K562 (cell line): Measurements from ENCODE around the gene LSM14B. TPM values are rescaled to one million over a fixed set of nuclear protein-coding genes. Genes with fewer than 3 reads are reported as not detected.
A peak's percentile ranks its signal among the peaks of the same experiment; 100 is the strongest.

Experiments
- ATAC-seq: fragments of 200-7000 bp; cut with Tn5 transposase; 3 replicates; pipeline ENCODE4 v1.9.1; 2020; ENCODE audit warnings: moderate library complexity
- BruUV-seq: library from RNA; stranded (reverse); fragments of 400-500 nt; replicated peaks from 2 replicates; lab custom pipeline; 2021; lab: Mats Ljungman, UMichigan
- CTCF ChIA-PET: fragments of 300-600 bp; formaldehyde crosslinking; extraction: SDS; loops from one replicate; lab custom pipeline; 2021; ENCODE audit warnings: low intra/inter-chr PET ratio; lab: Yijun Ruan, JAX
- POLR2A ChIA-PET: fragments of 300-600, 350-650 bp; sonication (Branson Sonifier 250); formaldehyde crosslinking; extraction: SDS; loops from one replicate; lab custom pipeline; 2021; ENCODE audit warnings: antibody characterized with exemption, inconsistent platforms; lab: Yijun Ruan, JAX
- DNase-seq, 4 experiments: peaks; one replicate each; pipeline versions ENCODE4 v3.0.0 to v3.0.0-alpha.2; 2011 to 2018; ENCODE audit warnings: low spot score in 3 of 4, mixed read lengths in 3 of 4; ENCODE audit errors: extremely low read depth in 1 of 4
- FAIRE-seq: peaks from 2 replicates; lab custom pipeline; 2011; peaks lifted over from hg19 to GRCh38; lab: Jason Lieb, UNC
- H2AFZ ChIP-seq: 2 replicates; pipeline ENCODE4 v1.6.0; 2011; ENCODE audit warnings: low read depth, low read length, control low read depth, inconsistent platforms
- H3K27ac ChIP-seq: fragments of 200-600 bp; 3 replicates; pipeline ENCODE4 v1.8.0; 2011; ENCODE audit warnings: low read depth, mild to moderate bottlenecking, control low read depth, inconsistent platforms, low read length, moderate library complexity, mixed read lengths; ENCODE audit errors: extremely low read depth
- H3K27me3 ChIP-seq, 2 experiments: fragments of 300-600 bp in 1 of 2; 2 replicates in 1 of 2; 3 replicates in 1 of 2; pipeline versions ENCODE4 v1.6.0 to v1.8.0; 2011; ENCODE audit warnings: inconsistent platforms in 2 of 2, low read length in 2 of 2, mild to moderate bottlenecking in 1 of 2, mixed read lengths in 1 of 2, moderate library complexity in 1 of 2; ENCODE audit not compliant: control insufficient read depth in 2 of 2, insufficient read depth in 2 of 2
- H3K36me3 ChIP-seq: fragments of 300-600 bp; 3 replicates; pipeline ENCODE4 v1.8.0; 2011; ENCODE audit warnings: mild to moderate bottlenecking, low read length, inconsistent platforms; ENCODE audit not compliant: control insufficient read depth, insufficient read depth
- H3K4me1 ChIP-seq, 2 experiments: fragments of 200-600 bp in 1 of 2; replicated peaks in 1 of 2; 2 replicates in 1 of 2; 3 replicates in 1 of 2; pipeline versions ENCODE4 v1.5.1 to v1.8.0; 2011; ENCODE audit warnings: inconsistent platforms in 2 of 2, low read length in 2 of 2, mild to moderate bottlenecking in 1 of 2, mixed read lengths in 1 of 2, moderate library complexity in 1 of 2; ENCODE audit not compliant: control insufficient read depth in 2 of 2, insufficient read depth in 2 of 2
- H3K4me2 ChIP-seq: 2 replicates; pipeline ENCODE4 v1.6.1; 2011; ENCODE audit warnings: low read length, control low read depth, inconsistent platforms, mixed read lengths; ENCODE audit not compliant: insufficient read depth
- H3K4me3 ChIP-seq: fragments of 200-600 bp; sonication (generic), shearing (Covaris generic); 2 replicates; pipeline ENCODE4 v1.5.1; 2016; ENCODE audit warnings: control low read depth, inconsistent platforms
- H3K79me2 ChIP-seq: fragments of 200-600 bp; 3 replicates; pipeline ENCODE4 v1.8.0; 2011; ENCODE audit warnings: low read length, inconsistent platforms; ENCODE audit not compliant: control insufficient read depth, insufficient read depth
- H3K9ac ChIP-seq, 2 experiments: 2 replicates each; pipeline versions ENCODE4 v1.6.0 to v1.6.1; 2011; ENCODE audit warnings: low read depth in 2 of 2, low read length in 2 of 2, control low read depth in 1 of 2, inconsistent platforms in 1 of 2, mild to moderate bottlenecking in 1 of 2, mixed read lengths in 1 of 2; ENCODE audit not compliant: insufficient read depth in 1 of 2
- H3K9me1 ChIP-seq: one replicate; pipeline ENCODE4 v1.6.0; 2011; ENCODE audit warnings: inconsistent platforms, mild to moderate bottlenecking, low read length, moderate library complexity; ENCODE audit not compliant: control insufficient read depth, insufficient read depth
- H3K9me3 ChIP-seq: replicated peaks from 2 replicates; pipeline ENCODE4 v1.5.1; 2011; ENCODE audit warnings: low read depth, low read length, inconsistent platforms; ENCODE audit not compliant: control insufficient read depth, insufficient read depth
- H4K20me1 ChIP-seq: replicated peaks from 2 replicates; pipeline ENCODE4 v1.6.1; 2011; ENCODE audit warnings: low read length, inconsistent platforms, mixed read lengths; ENCODE audit not compliant: control insufficient read depth, insufficient read depth
- ARID3B ChIP-seq: fragments of 250-450 bp; sonication (Bioruptor Pico); IDR thresholded peaks from 2 replicates; pipeline ENCODE4 v1.4.0; 2020; ENCODE audit warnings: borderline replicate concordance
- HDAC2 ChIP-seq: fragments of 450-650 bp; IDR thresholded peaks from 2 replicates; pipeline ENCODE4 v1.6.1; 2016; ENCODE audit warnings: mild to moderate bottlenecking
- NKRF ChIP-seq: fragments of 450-650 bp; IDR thresholded peaks from 2 replicates; pipeline ENCODE4 v1.6.1; 2016; ENCODE audit warnings: borderline replicate concordance
- ZBTB33 ChIP-seq: sonication (generic); formaldehyde crosslinking; IDR thresholded peaks from 2 replicates; pipeline ENCODE4 v1.8.1; 2023; ENCODE audit warnings: mild to moderate bottlenecking, missing genetic modification reagents
- ZNF668 ChIP-seq: fragments of 250-450 bp; sonication (Bioruptor Pico); IDR thresholded peaks from 2 replicates; pipeline ENCODE4 v1.8.0; 2022; ENCODE audit warnings: mild to moderate bottlenecking, inconsistent platforms
- whole genome bisulfite sequencing: fragments of 100-300 bp; shearing (Covaris generic); methylation state at CpG from one replicate; pipeline ENCODE4 v1.1.6; 2016; ENCODE audit warnings: low coverage, mixed read lengths; ENCODE audit not compliant: insufficient coverage; ENCODE audit errors: missing lambda C conversion rate; 5-methylcytosine and 5-hydroxymethylcytosine counted together
- in situ Hi-C: fragments of 300-500 bp; cut with MboI; formaldehyde crosslinking; loops from 4 replicates; pipeline ENCODE4 v1.15.0; 2018; ENCODE audit warnings: inconsistent platforms, mixed read lengths
- intact Hi-C: fragments of 100-400 bp; cut with micrococcal nuclease; formaldehyde crosslinking; loops from 2 replicates; pipeline ENCODE4 v1.14.2; 2022
- polyA plus RNA-seq, 8 experiments: library from polyadenylated mRNA; depleted of rRNA in 4 of 8; stranded (reverse) in 5 of 8; unstranded in 3 of 8; fragments of >200 nt; fragmentation: Nextera tagmentation in 2 of 8; fragmentation: Illumina TruSeq in 1 of 8; extraction: Ambion mirVana in 2 of 8; extraction: Trizol in 1 of 8; gene quantifications; 2 replicates each; pipeline versions ENCODE4 v1.2.1 to v1.2.3, GENCODE V29; 2011 to 2014; ENCODE audit warnings: inconsistent platforms in 1 of 8, missing spikeins in 1 of 8
- total RNA-seq, 7 experiments: library from RNA; depleted of rRNA in 6 of 7; stranded (reverse); fragments of >200 nt in 6 of 7; fragmentation: Illumina TruSeq in 2 of 7; extraction: Trizol in 2 of 7; gene quantifications; 2 replicates each; pipeline versions ENCODE4 v1.2.1 to v1.2.3, GENCODE V29; 2011 to 2021; ENCODE audit warnings: low replicate concordance in 1 of 7

LSM14B gene
- total and polyA plus RNA-seq, 9 of the 15 experiments (the other 6 are each of a cell fraction or from before 2014, with no cell fraction given): 0.66 to 36.0 (median 20.2) TPM

GRCh38 chr20:62179162-62179504 lies 56.9 kb downstream of the LSM14B start:
- intact Hi-C loops (no loop called here), in situ Hi-C loops (no loop called here)
- FAIRE-seq: no peak
- ChIA-PET POLR2A (no interaction called here), CTCF (no interaction called here)
- Histone ChIP-seq H3K9me1 (no peaks in the 10 kb centered on the region), H4K20me1 (no peaks in the 10 kb centered on the region), H3K9me3 (no peaks in the 10 kb centered on the region), H2AFZ (no peak overlapping the region), H3K9ac (peak overlapping the region in 1 of 2 experiments; percentile 30; a peak in 1 of 4 replicates), H3K79me2 (peaks cover 24% of the 10 kb centered on the region), H3K4me3 (no peak overlapping the region), H3K4me1 (peaks cover 5 to 10% of the 10 kb centered on the region in 2 experiments; a peak in 4 of 5 replicates), H3K27me3 (no peaks in the 10 kb centered on the region), H3K27ac (no peak overlapping the region), H3K4me2 (no peak overlapping the region), H3K36me3 (peaks cover 57% of the 10 kb centered on the region; the same call in 2 of the 3 replicates)
- DNase-seq: no peak
- 97% methylated on average over 14 of the region's 14 CpGs for WGBS
- TF ChIP-seq ZBTB33 (CRISPR knock-in tag) (peak; percentile 44; the same call in 1 of the 2 replicates), ARID3B (CRISPR knock-in tag) (no peak), NKRF (no peak), HDAC2 (no peak), ZNF668 (CRISPR knock-in tag) (no peak)
- ATAC-seq: no peak
- BruUV-seq: no TSS peak
